Stomach (tissue), 9 donors: ENCODE data around the gene SH2D7. TPM values are rescaled to one million over a fixed set of nuclear protein-coding genes. Genes with fewer than 3 reads are reported as not detected.

Experiments used
- DNase-seq, 2 donors: peaks; one replicate each; pipeline versions ENCODE4 v3.0.0 to v3.0.0-alpha.2; 2013 to 2019
- H3K27ac ChIP-seq, 5 donors: fragments of 200-600 bp in 4 of 5; sonication (generic) in 4 of 5; one replicate each; pipeline ENCODE4 v1.5.1; 2013 to 2019; ENCODE audit warnings: mild to moderate bottlenecking in 1 of 5, moderate library complexity in 1 of 5
- H3K27me3 ChIP-seq, 3 donors: fragments of 200-600 bp; sonication (generic); one replicate each; pipeline ENCODE4 v1.5.1; 2017 to 2019; ENCODE audit warnings: mixed run types in 1 of 3
- H3K36me3 ChIP-seq, 4 donors: fragments of 200-600 bp; sonication (generic); 1 replicate in 3 of 4; 2 replicates in 1 of 4; pipeline ENCODE4 v1.5.1; 2016 to 2019
- H3K4me1 ChIP-seq, 4 donors: fragments of 200-600 bp; sonication (generic); one replicate each; pipeline ENCODE4 v1.5.1; 2016 to 2019
- H3K4me3 ChIP-seq, 4 donors: fragments of 200-600 bp; sonication (generic) in 3 of 4; one replicate each; pipeline ENCODE4 v1.5.1; 2016 to 2019; ENCODE audit warnings: mild to moderate bottlenecking in 1 of 4
- H3K9me3 ChIP-seq, 4 donors: fragments of 200-600 bp; sonication (generic); one replicate each; pipeline ENCODE4 v1.5.1; 2016 to 2019
- CTCF ChIP-seq, 7 experiments: fragments of 450-650 bp in 4 of 7; fragments of 200-600 bp in 3 of 7; sonication (generic) in 3 of 7; IDR thresholded peaks; one replicate each; pipeline ENCODE4 v1.5.1; 2016 to 2019; ENCODE audit warnings: antibody characterized with exemption in 7 of 7, control low read depth in 2 of 7, mild to moderate bottlenecking in 1 of 7
- EP300 ChIP-seq: sonication (generic); formaldehyde crosslinking; IDR thresholded peaks from one replicate; pipeline ENCODE4 v1.6.1; 2017; ENCODE audit warnings: antibody characterized with exemption
- POLR2A ChIP-seq, 4 donors: fragments of 450-650 bp; IDR thresholded peaks; one replicate each; pipeline ENCODE4 v1.6.1; 2016; ENCODE audit warnings: antibody characterized with exemption in 4 of 4, control low read depth in 2 of 4, mild to moderate bottlenecking in 1 of 4, moderate library complexity in 1 of 4
- POLR2AphosphoS5 ChIP-seq, 3 donors: sonication (generic); formaldehyde crosslinking; IDR thresholded peaks; one replicate each; pipeline ENCODE4 v1.6.1; 2016; ENCODE audit warnings: antibody characterized with exemption in 3 of 3
- WGBS, 5 donors: extraction: QIAGEN DNeasy Blood & Tissue Kit in 3 of 5; methylation state at CpG; one replicate each; pipeline versions ENCODE4 v1.1.5 to v1.1.7; 2013 to 2018; 5-methylcytosine and 5-hydroxymethylcytosine counted together
- intact Hi-C: fragments of 100-400 bp; cut with DNase I; formaldehyde crosslinking; loops from one replicate; pipeline ENCODE4 v1.15.1; 2023; ENCODE audit warnings: low total_unique reads
- polyA plus RNA-seq, 3 donors: library from polyadenylated mRNA; stranded (reverse); fragments of 200-250 nt; gene quantifications; one replicate each; pipeline ENCODE4 v1.2.3, GENCODE V29; 2013
- total RNA-seq, 5 donors: library from RNA; depleted of rRNA; stranded (reverse); fragments of >200 nt; gene quantifications; one replicate each; pipeline versions ENCODE4 v1.1.0 to v1.2.3, GENCODE V29; 2014 to 2016
- donor health status: healthy with polysubstance abuse.
- donor health status: Bipolar disorder and iron deficiency.
- donor health status: healthy.

Gene SH2D7
- total and polyA plus RNA-seq, 8 donors = 0.29 to 0.45 TPM; not detected in 6

- no peak overlapping the region for H3K4me3 ChIP-seq
- no peak for DNase-seq
- intact Hi-C loops = loop anchor here (5.0 kb wide), 2 partner anchors 87 to 132 kb away; no protein-coding TSS in a partner anchor
- TF ChIP-seq CTCF (IDR thresholded peaks at IDR 0.05) (no peak), EP300 (no peak), POLR2AphosphoS5 (IDR thresholded peaks at IDR 0.05) (no peak)
- H3K27me3 ChIP-seq = no peaks in the 10 kb centered on the region
- no peaks in the 10 kb centered on the region for H3K36me3 ChIP-seq
- WGBS, 5 donors = 91 to 98% (median 95%) methylated on average over 6 of the region's 6 CpGs
- no peak overlapping the region for H3K27ac ChIP-seq
- no peaks in the 10 kb centered on the region for H3K9me3 ChIP-seq
- peaks cover 0 to 20% (median 6%) of the 10 kb centered on the region in 4 donors for H3K4me1 ChIP-seq
Observed at GRCh38 chr15:78110096-78110495, 17.7 kb downstream of the SH2D7 start.

- TF ChIP-seq POLR2AphosphoS5 (IDR thresholded peaks at IDR 0.05) (no peak), CTCF (IDR thresholded peaks at IDR 0.05) (no peak)
- no peak overlapping the region for H3K4me3 ChIP-seq
- 83 to 94% (median 89%) methylated on average over 10 of the region's 10 CpGs for WGBS, 5 donors
- H3K36me3 ChIP-seq = no peaks in the 10 kb centered on the region
- no peak for DNase-seq
- no peaks in the 10 kb centered on the region for H3K9me3 ChIP-seq
- no peak overlapping the region for H3K27ac ChIP-seq
- peaks cover 0 to 11% (median 4%) of the 10 kb centered on the region in 4 donors for H3K4me1 ChIP-seq
- intact Hi-C loops = loop anchor here (5.0 kb wide), 2 partner anchors 86 to 131 kb away; no protein-coding TSS in a partner anchor
- H3K27me3 ChIP-seq = no peaks in the 10 kb centered on the region
Observed at GRCh38 chr15:78110916-78111475, 18.6 kb downstream of the SH2D7 start.

GRCh38 chr15:78111788-78112187 lies 19.4 kb downstream of the SH2D7 start:
- intact Hi-C loops = loop anchor here (5.0 kb wide), 2 partner anchors 86 to 131 kb away; no protein-coding TSS in a partner anchor
- H3K27ac ChIP-seq = no peak overlapping the region
- H3K27me3 ChIP-seq = no peaks in the 10 kb centered on the region
- 59 to 98% (median 87%) methylated on average over 3 of the region's 3 CpGs for WGBS, 5 donors
- TF ChIP-seq POLR2A (IDR thresholded peaks at IDR 0.05) (no peak), POLR2AphosphoS5 (IDR thresholded peaks at IDR 0.05) (no peak), CTCF (IDR thresholded peaks at IDR 0.05) (no peak), EP300 (no peak)
- no peak overlapping the region for H3K4me3 ChIP-seq
- no peaks in the 10 kb centered on the region for H3K36me3 ChIP-seq
- no peaks in the 10 kb centered on the region for H3K9me3 ChIP-seq
- no peak for DNase-seq
- peaks cover 0 to 9% (median 4%) of the 10 kb centered on the region in 4 donors for H3K4me1 ChIP-seq

GRCh38 chr15:78112551-78112950 lies 20.2 kb downstream of the SH2D7 start:
- Histone ChIP-seq H3K4me1 (peaks cover 0 to 9% (median 4%) of the 10 kb centered on the region in 4 donors), H3K27me3 (no peaks in the 10 kb centered on the region), H3K4me3 (no peak overlapping the region), H3K27ac (no peak overlapping the region), H3K9me3 (no peaks in the 10 kb centered on the region), H3K36me3 (no peaks in the 10 kb centered on the region)
- intact Hi-C loops = loop anchor here (5.0 kb wide), 2 partner anchors 85 to 130 kb away; no protein-coding TSS in a partner anchor
- TF ChIP-seq POLR2AphosphoS5 (IDR thresholded peaks at IDR 0.05) = no peak
- TF ChIP-seq CTCF (IDR thresholded peaks at IDR 0.05) = no peak
- no peak for TF ChIP-seq EP300
- no peak for TF ChIP-seq POLR2A (IDR thresholded peaks at IDR 0.05)
- no peak for DNase-seq
- 60 to 77% (median 71%) methylated on average over 3 of the region's 3 CpGs for WGBS, 5 donors
